Measurements from ENCODE around the gene AHR.

AHR gene

DNA sequence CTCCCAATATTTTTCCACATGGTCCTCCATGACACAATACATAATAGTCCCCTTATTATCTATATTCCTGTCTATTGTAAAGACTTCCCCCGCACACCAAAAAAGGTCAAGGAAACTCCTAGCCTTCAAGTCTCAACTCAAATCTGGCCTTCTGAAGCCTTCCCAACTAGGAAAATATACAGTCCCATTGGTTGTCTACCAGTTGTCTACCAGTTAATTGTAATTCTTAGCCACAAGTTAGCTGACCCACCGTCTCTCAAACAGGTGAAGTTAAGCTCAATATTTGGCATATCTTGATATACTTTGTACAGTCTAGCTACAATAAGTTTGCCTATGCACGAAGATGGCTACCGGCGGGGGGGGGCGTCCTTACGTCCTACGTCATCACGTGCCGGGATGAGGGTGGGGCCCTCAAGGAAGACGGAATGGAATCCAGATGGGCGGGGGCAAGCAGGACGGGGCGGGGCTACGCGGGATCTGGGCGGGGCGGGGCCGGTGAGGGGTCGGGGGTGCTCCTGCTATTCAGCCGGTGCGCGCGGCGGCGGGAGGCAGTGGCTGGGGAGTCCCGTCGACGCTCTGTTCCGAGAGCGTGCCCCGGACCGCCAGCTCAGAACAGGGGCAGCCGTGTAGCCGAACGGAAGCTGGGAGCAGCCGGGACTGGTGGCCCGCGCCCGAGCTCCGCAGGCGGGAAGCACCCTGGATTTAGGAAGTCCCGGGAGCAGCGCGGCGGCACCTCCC is at the start of gene AHR:
Gene AHR (plus strand): TSS at position 551 of the 738 bp plus-strand sequence. CDS start 613 bp downstream, outside the sequence.
- DNase-seq (ENCODE audit: low spot score), result peak; percentile 94

DNA sequence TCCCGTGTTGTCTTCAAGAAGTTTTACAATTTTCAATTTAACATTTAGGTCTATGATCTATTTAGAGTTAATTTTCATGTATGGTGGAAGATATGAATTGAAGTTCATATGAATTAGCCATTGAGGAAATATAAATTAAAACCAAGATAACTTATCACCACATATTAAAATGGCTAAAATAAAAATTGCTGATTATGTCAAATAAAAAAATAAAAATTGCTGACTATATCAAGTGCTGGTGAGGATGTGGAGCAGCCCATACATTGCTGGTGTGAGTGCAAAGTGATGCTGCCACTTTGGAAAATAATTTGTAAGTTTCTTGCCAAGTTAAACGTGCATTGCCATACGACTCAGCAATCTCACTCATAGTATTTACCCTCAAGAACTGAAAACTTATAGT is 44.6 kb upstream of the AHR start:
- DNase-seq (ENCODE audit: low spot score), result no peak

DNA sequence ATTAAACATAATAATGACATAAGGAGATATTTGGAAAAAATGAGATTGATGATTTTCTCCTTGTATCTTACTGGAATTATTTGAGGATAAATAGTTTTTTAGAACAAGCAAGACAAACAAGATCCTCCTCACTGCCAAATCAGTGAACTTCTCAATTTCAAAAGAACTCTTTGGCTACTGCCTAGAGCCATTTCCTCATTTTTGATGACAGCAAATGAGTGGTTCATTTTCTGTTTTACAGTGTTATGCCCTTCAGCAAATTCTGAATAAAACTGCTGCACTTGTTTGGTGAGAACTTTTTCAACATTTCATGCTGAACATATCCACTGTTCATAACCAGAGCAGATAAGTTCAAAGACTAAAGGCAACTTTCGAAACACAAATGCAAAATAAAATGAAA is 42.5 kb upstream of the AHR start:
- DNase-seq (ENCODE audit: low spot score), result no peak

DNA sequence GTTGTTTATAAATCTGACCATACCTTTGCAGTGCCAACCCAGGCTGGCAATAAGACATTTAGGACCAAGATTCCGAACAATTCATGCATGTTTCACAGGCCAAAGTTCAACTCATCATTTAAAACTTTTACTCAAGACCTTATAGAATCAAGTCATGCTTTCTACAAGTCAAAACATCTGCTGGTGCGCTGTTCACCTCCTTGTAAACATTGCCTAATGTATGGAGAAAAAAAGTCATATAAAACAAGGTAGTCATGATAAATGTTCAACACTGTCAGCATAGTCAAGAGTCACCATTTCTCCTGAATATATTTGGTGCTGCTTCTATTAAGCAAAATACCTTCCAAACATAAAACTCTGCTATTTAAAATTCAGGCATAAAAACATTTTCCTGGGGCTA is 42.1 kb upstream of the AHR start:
- no peak for DNase-seq (ENCODE audit: low spot score)

DNA sequence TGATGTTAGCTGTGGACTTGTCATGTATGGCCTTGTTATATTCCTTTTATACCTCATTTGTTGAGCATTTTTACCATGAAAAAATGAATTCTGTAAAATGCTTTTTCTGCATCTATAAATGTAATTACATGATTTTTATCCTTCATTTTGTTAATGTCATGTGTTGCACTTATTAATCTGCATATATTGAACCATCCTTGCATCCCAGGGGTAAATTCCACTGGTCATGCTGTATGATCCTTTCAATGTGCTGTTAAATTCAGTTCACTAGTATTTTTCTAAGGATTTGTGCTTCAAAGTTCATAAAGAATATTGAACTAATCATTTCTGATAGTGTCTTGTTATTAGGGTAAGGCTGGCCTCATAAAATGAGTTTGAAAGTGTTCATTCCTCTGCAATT is 31.9 kb upstream of the AHR start:
- no peak for DNase-seq (ENCODE audit: low spot score)

DNA sequence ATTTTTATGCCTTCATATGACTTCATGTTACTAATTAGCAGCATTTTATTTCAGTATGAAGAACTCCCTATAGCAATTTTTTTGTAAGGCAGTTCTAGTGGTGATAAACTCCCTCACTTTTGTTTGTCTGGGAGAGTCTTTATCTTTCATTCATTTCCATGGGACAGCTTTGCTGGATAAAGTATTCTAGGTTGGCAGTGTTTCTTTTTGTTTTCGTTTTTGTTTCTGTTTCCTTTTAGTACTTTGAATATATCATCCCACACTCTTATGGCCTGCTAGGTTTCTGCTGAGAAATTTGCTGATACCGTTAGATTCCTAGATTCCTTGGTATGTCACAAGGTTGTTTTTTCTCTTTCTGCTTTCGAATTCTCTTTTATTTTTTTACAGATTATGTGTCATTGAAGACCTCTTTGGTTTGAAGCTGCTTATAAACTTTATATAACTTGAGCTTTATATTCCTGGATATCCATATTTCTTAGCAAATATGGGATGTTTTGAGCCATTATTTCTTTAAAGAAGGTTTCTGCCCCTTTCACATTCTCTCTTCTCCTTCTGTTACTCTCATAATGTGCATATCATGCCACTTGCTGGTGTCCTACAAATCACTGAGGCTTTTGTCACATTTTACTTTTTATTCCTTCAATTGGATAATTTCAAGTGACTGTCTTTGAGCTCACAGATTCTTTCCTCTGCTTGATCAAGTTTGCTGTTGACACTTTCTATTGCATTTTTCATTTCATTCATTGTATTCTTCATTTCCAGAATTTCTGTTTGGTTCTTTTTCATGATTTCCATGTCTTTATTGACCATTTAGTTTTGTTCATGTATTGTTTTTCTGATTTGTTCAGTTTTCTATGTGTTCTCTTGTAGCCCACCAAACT is 28.9 kb upstream of the AHR start:
- no peak for DNase-seq (ENCODE audit: low spot score)

DNA sequence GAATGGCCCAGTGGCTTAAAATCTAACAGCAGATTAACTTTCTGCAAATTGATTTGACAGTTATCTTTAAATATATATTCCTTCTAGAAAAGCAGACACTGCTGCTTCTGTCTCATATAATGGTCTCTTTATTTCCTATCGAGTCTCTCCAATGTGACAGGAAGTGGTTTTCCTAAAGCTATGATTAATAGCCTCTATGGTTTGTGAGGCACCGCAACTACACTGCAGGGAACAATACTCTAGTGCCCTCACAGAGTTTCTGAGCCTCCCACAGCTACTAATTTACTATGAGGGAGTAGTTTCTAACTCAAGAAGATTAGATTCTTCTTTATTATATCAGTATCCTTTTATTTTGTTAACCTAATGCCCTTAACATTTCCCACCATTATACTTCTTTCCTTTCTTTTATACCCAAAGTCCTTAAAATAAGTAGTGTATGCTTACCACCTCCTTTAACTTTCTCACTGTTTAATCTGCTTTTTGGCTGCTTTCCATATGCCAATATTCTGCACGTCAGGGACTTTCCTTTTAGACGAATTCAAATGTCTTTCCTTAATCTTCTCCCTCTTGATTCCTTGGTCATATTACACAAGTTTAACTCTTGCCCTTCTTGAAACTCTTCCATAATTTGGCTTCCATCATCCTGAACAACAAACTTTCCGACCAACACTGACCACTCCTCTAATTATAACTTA is 23.8 kb upstream of the AHR start:
- no peak for DNase-seq (ENCODE audit: low spot score)

DNA sequence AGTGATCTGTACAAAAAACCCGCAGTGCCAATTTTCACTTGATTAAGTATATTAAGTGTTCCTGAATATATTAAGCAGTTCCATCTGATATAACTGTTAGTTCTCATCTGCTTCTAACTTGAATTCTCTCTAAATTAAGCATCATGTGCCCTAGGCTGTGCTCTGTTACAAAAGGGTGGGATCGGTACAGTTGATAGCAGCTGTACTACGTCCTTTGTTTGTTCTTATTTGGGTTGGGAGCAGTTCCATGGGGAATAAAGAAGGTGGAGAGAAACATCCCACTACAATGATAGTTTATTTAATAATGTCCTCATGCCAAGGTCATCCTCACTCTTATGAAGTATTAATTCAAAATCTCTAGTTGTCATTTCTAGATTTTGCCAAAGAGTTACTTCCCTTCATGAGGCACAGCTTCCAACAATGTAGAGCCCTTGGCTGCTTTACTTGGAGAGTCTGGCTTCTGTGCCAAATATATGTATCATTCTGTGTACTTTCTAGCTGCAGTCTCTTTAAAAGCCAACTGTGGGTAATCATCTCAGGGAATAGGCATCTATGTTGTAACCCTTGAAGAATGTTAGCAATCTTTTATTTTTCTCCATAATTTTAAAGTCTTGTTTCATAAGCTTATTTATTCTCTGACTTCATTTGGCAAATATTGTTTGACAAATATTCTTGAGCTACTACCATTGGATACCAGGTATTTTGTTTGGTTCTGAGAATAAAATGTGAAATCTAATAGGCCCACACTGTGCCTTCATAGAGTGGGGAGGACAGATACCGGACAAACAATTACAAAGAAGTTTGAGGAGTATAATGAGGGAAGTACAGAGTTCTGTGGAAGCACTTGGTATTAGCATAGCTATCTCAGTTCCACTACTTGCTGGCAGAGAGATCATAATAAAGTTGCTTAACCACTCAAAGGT is 22.4 kb upstream of the AHR start:
- DNase-seq (ENCODE audit: low spot score), result peak; percentile 70

DNA sequence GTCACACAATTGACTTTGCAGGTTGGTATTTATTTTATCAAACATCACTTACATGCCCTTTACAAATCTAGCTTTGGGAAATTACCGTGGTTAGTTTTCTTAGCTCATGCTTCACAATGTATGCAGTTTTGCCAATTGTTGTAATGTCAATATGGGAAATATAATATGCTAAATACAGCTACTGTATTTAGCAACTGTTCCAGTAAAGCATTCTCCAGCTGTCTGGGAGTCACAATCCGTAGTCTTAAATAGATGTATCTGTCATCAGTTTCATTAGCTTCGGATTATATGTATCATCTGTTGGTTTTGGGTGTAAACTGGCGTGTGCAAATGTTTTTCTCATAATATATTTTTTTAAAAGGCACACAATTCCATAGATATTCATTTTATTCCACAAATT is 19.4 kb upstream of the AHR start:
- no peak for DNase-seq (ENCODE audit: low spot score)

DNA sequence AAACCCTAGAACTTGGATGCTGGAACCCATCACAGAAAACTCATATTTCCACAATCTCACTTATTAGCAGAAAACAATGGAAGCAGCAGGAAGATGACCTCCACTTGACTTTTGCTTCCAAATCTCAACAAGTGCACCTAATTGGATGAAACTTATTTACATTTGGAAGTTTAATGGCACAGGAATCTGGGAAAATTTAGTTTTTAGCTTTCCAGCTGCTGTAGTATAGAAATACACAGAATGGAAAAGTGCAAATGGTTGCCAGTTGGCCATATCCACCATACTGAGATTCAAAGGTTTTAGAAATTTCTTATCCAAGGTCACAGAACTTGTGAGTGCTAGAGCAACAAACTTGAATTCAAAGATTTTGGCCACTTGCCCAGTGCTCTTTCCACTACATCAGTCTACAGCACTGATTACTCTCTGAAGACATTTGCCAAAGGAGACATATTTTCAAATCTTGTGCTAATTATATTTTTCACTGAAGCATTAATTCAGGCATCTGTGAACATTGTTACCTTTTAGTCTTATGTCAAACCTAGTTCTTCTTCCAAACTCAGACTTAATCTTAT is 9.3 kb upstream of the AHR start:
- DNase-seq (ENCODE audit: low spot score), result no peak

DNA sequence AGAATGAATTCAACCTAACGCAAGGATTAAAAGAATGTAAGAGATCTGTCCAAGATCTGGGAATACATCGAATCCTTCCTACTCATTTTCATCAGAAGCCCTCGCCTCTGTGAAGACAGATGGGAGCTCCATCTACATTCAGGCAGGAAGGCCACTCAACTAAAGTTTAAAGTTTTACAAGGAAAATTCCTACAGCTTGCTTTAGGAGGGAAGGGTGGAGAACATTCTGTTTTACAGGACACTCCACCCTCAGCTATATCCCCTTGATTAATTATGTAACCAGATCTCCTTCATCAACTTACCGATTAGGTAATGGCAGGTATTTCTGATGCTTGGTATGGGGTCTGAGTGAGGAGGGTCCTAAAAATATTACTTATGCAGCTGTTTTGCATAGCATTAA is 5.6 kb upstream of the AHR start:
- DNase-seq (ENCODE audit: low spot score), result no peak

DNA sequence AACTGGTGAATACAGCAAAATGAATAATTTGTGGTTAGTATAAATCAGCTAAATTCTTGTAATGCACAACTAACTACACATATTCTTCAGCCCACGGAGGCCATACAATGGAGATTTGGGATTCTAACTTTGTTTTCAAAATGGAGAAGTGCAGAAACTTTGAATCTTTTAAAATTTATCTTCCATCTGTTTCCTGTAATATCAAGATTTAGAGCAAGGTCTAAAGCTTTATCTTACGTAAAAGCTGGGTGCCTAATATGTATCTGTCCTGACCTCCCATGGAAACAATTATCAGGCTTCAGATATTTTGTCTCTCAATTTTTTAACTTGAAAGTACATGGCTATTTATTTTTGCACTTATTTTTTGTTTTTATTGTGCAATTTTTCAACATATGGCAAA is 5.0 kb upstream of the AHR start:
- no peak for DNase-seq (ENCODE audit: low spot score)

DNA sequence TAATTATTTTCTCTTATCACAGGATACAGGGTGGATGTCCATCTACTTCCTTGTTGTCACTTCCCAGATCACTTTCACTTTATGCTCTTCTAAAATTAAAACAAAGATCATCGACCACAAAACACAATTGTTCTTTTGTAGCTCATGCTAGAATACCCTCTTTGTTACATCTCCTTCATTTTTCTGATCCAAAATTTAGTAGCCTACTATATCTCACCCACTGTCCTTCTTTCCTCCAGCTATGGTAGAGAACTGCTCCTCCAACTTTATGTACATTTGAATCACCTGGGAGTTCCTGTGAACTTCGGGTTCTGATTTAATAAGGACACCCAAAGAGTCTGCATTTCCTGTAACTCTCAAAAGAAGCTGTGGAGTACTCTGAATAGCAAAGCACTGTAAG is 1.2 kb upstream of the AHR start:
- DNase-seq (ENCODE audit: low spot score), result no peak

DNA sequence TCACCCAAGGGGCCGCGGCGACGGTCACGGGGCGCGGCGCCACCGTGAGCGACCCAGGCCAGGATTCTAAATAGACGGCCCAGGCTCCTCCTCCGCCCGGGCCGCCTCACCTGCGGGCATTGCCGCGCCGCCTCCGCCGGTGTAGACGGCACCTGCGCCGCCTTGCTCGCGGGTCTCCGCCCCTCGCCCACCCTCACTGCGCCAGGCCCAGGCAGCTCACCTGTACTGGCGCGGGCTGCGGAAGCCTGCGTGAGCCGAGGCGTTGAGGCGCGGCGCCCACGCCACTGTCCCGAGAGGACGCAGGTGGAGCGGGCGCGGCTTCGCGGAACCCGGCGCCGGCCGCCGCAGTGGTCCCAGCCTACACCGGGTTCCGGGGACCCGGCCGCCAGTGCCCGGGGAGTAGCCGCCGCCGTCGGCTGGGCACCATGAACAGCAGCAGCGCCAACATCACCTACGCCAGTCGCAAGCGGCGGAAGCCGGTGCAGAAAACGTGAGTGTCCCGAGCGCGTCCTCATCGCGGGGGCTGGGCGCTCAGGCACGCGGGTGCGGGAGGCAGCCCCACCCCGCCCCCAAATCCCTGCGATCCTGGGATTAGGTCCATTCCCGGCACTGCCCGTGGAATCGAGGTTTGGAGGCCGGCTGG is 509 bp downstream of the AHR start:
- peak; percentile 46 for DNase-seq (ENCODE audit: low spot score)

DNA sequence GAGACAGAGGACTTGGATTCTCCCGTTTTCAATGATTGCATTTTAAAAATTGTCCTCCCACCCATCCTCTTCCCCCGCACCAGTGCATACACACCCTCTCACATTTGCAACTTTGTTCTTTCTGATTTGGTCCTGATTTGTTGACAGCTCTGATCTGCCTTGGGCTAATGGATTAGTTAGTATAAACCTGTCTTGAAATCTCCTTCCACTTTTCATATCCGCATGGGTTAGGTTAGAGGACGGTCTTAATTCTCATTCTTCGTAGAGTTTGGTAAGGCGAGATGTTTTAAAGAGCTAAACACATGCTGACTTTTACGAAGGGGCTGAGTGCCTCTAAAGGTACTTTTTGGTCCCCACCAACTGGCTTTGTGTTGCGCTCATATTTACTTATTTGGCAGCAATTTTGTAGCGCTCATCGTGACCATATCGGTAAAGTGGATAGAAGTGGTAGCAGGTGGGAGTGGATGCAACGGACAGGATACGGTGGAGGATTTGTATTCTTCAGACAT is 1.1 kb downstream of the AHR start:
- DNase-seq (ENCODE audit: low spot score), result no peak

DNA sequence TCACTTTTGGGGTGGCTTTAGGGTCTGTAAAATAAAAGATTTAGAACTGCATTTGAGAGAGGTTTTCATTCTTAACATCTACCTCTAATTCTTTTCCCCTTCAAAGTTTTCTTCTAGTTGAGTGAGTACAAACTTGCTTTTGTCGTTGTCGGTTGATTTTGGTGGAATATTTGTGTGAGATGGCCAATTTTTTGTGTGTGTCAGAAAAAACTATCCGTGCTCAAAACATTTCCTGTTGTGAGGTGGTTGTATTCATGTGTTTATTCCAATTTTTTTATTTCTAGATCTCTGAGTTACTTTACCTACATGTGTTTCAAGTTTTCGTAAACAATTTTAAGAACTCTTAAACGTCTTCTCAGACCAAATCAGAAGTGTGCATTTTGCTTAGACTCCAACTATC is 1.6 kb downstream of the AHR start:
- DNase-seq (ENCODE audit: low spot score), result no peak

DNA sequence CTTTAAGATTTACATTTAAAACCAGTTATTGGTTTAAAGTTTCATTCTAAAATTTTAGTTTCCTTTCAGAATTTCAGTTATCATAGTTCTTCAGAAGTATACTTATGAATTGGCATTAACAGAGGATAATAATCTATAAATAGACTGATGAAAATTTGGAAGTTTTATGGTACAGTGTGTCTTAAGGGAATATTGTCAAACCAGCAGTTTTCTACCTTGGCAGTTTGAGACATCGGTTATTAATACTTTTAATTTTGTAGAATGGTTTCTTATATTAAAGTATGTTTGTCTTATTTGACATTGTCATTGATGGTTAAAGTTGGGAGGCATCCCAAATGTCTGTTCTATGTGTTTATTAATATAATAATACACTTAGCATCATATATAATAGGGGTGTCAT is 2.0 kb downstream of the AHR start:
- DNase-seq (ENCODE audit: low spot score), result no peak

DNA sequence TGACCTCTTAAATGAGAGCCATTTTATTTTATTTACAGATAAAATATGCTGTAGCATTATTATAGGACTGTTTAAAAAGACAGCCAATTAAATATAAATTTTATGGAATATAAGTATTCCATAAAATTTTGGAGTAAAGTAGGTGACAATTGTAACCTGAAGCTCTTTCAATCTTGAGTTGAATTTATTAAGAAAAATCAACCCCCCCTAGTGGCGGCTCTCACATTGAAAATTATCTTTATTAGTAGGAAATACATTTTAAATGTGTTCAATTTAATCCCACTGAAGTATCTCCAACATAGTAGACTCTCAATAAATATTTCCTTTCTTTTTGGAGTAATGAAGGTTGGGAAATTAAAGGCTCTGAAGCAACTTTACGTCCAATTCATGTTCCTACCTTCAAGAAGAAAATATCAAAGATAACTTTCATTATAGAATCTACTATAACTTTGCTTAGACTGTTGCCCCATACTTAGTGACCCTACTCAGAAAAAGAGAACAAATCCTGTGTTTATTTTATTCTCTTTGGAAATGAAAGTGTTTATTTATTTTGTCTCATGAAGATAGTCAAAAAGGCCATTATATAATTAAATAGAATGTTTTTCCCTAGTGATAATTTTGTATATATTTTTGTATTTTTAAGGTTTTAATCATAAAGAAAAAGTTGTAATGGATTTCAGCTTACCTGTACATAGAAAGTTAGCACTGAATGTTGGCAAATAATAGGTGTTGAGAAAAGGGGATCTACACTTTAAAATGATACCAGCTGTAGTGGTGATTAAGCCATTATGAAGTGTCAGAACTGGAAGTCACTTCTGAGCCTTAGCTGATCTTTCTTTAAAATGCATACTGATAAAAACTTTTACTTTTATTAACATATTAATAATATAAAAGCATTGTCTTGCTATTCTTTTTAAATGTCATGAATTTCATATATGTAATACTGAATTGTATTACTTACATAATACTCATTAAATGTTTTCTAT is 3.3 kb downstream of the AHR start:
- no peak for DNase-seq (ENCODE audit: low spot score)

DNA sequence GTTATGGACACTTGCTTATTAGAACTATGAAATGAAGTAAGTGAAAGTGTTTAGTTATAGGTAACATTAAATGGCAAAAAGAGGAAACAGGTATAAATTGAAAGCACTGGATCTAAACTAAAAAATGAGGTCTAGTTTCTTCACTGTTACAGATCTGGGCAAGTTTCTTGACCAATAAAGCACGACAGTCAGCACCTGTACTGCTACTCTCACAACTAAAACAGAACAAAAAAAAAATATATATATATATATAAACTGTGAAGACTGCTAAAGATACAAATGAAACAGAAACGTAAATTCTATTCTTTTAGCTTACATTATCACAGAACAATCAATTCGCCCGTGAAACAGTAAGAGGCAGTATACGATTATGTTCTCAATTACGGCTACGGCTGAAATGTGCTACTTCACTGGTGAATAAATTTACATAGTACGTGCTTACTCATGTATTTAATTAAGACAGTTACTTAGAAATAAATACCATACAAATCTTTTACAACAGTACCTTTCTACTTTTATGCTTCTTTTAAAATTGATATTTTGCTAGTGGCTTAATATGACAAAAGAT is 4.2 kb downstream of the AHR start:
- DNase-seq (ENCODE audit: low spot score), result no peak
